Measurements from ENCODE around the gene ZMPSTE24.
A peak's percentile ranks its signal among the peaks of the same experiment; 100 is the strongest.

Gene ZMPSTE24

GRCh38 chr1:40221977-40222772 lies 35.9 kb upstream of the ZMPSTE24 start:
- no peak overlapping the region for H2AFZ ChIP-seq (ENCODE audit: low read depth, low read length)
- TF ChIP-seq CTCF (IDR thresholded peaks at IDR 0.05; ENCODE audit: low read depth, low read length) (no peak), EZH2phosphoT487 (IDR thresholded peaks at IDR 0.05; ENCODE audit: low read depth) (no peak)
- H3K27ac ChIP-seq (ENCODE audit: low read length) = no peak overlapping the region
- no peak overlapping the region for H3K4me2 ChIP-seq (ENCODE audit: low read length)
- peaks cover 11% of the 10 kb centered on the region for H3K4me1 ChIP-seq (ENCODE audit: low read length)
- H3K9ac ChIP-seq (ENCODE audit: low read length) = no peak overlapping the region
- H3K27me3 ChIP-seq (ENCODE audit: low read depth, low read length) = no peaks in the 10 kb centered on the region
- H3K4me3 ChIP-seq (ENCODE audit: low read length) = no peak overlapping the region
- no peaks in the 10 kb centered on the region for H3K9me3 ChIP-seq (ENCODE audit: insufficient read depth, low read length)
- H3K79me2 ChIP-seq (ENCODE audit: low read length) = no peaks in the 10 kb centered on the region
- peaks cover under 1% of the 10 kb centered on the region for H3K36me3 ChIP-seq (replicated peaks; ENCODE audit: low read depth, low read length)
- peaks cover 9% of the 10 kb centered on the region; the same call in 1 of the 2 replicates for H4K20me1 ChIP-seq (ENCODE audit: insufficient read depth, low read length)

GRCh38 chr1:40224040-40224439 lies 34.0 kb upstream of the ZMPSTE24 start:
- Histone ChIP-seq H2AFZ (ENCODE audit: low read depth, low read length) (no peak overlapping the region), H3K79me2 (ENCODE audit: low read length) (no peaks in the 10 kb centered on the region), H3K36me3 (replicated peaks; ENCODE audit: low read depth, low read length) (peaks cover 4% of the 10 kb centered on the region), H3K9me3 (ENCODE audit: insufficient read depth, low read length) (no peaks in the 10 kb centered on the region), H3K27me3 (ENCODE audit: low read depth, low read length) (no peaks in the 10 kb centered on the region), H3K4me3 (ENCODE audit: low read length) (no peak overlapping the region), H3K9ac (ENCODE audit: low read length) (no peak overlapping the region), H3K27ac (ENCODE audit: low read length) (no peak overlapping the region), H4K20me1 (ENCODE audit: insufficient read depth, low read length) (0 out of 2 replicates have a peak, but pooled peaks cover 5% of the 10 kb centered on the region), H3K4me1 (ENCODE audit: low read length) (peaks cover 11% of the 10 kb centered on the region), H3K4me2 (ENCODE audit: low read length) (no peak overlapping the region)
- TF ChIP-seq EZH2phosphoT487 (IDR thresholded peaks at IDR 0.05; ENCODE audit: low read depth) (no peak), CTCF (IDR thresholded peaks at IDR 0.05; ENCODE audit: low read depth, low read length) (no peak)

- Histone ChIP-seq H3K9me3 (ENCODE audit: insufficient read depth, low read length) (no peaks in the 10 kb centered on the region), H3K36me3 (replicated peaks; ENCODE audit: low read depth, low read length) (peaks cover 9% of the 10 kb centered on the region), H3K4me2 (ENCODE audit: low read length) (no peak overlapping the region), H2AFZ (ENCODE audit: low read depth, low read length) (no peak overlapping the region), H4K20me1 (ENCODE audit: insufficient read depth, low read length) (peaks cover 8% of the 10 kb centered on the region; the same call in 1 of the 2 replicates), H3K27ac (ENCODE audit: low read length) (no peak overlapping the region), H3K4me3 (ENCODE audit: low read length) (no peak overlapping the region), H3K4me1 (ENCODE audit: low read length) (peaks cover 22% of the 10 kb centered on the region), H3K79me2 (ENCODE audit: low read length) (no peaks in the 10 kb centered on the region), H3K9ac (ENCODE audit: low read length) (no peak overlapping the region), H3K27me3 (ENCODE audit: low read depth, low read length) (no peaks in the 10 kb centered on the region)
- TF ChIP-seq EZH2phosphoT487 (IDR thresholded peaks at IDR 0.05; ENCODE audit: low read depth) = no peak
- TF ChIP-seq CTCF (IDR thresholded peaks at IDR 0.05; ENCODE audit: low read depth, low read length) = no peak
Measured at GRCh38 chr1:40226192-40226591, 31.8 kb upstream of the ZMPSTE24 start.

GRCh38 chr1:40232444-40232843 lies 25.6 kb upstream of the ZMPSTE24 start:
- no peak overlapping the region for H2AFZ ChIP-seq (ENCODE audit: low read depth, low read length)
- peaks cover 44% of the 10 kb centered on the region for H4K20me1 ChIP-seq (ENCODE audit: insufficient read depth, low read length)
- peak overlapping the region; percentile 42 for H3K4me2 ChIP-seq (ENCODE audit: low read length)
- H3K79me2 ChIP-seq (ENCODE audit: low read length) = no peaks in the 10 kb centered on the region
- no peaks in the 10 kb centered on the region for H3K27me3 ChIP-seq (ENCODE audit: low read depth, low read length)
- H3K27ac ChIP-seq (ENCODE audit: low read length) = no peak overlapping the region
- TF ChIP-seq CTCF (IDR thresholded peaks at IDR 0.05; ENCODE audit: low read depth, low read length) = no peak
- no peak for TF ChIP-seq EZH2phosphoT487 (IDR thresholded peaks at IDR 0.05; ENCODE audit: low read depth)
- H3K4me1 ChIP-seq (ENCODE audit: low read length) = peaks cover 31% of the 10 kb centered on the region
- no peaks in the 10 kb centered on the region for H3K9me3 ChIP-seq (ENCODE audit: insufficient read depth, low read length)
- H3K9ac ChIP-seq (ENCODE audit: low read length) = no peak overlapping the region
- H3K36me3 ChIP-seq (replicated peaks; ENCODE audit: low read depth, low read length) = peaks cover 47% of the 10 kb centered on the region
- no peak overlapping the region for H3K4me3 ChIP-seq (ENCODE audit: low read length)

Measured in OCI-LY3 (cell line).